Muscle of back (tissue), 11 donors: Measurements from ENCODE around the gene SUSD3. TPM values are rescaled to one million over a fixed set of nuclear protein-coding genes. Genes with fewer than 3 reads are reported as not detected.

Experiments used
- DNase-seq, 3 donors: peaks; one replicate each; pipeline versions ENCODE4 v3.0.0 to v3.0.0-alpha.2; 2013
- polyA plus RNA-seq, 10 donors: library from polyadenylated mRNA; unstranded; fragments of 120-200 nt; gene quantifications; one replicate each; pipeline ENCODE4 v1.2.1, GENCODE V29; 2013; ENCODE audit not compliant: insufficient read length in 10 of 10

The SUSD3 gene
- polyA plus RNA-seq, 10 donors = 1.3 to 4.4 (median 2.4) TPM

- no peak for DNase-seq
Observed at GRCh38 chr9:93028448-93029006, 30.0 kb upstream of the SUSD3 start.

- DNase-seq = no peak
Observed at GRCh38 chr9:93030642-93031628, 27.6 kb upstream of the SUSD3 start.

- peak in 2 of 3 donors; percentile 40 to 73 for DNase-seq
Observed at GRCh38 chr9:93031629-93032430, 26.7 kb upstream of the SUSD3 start.

- no peak for DNase-seq
Observed at GRCh38 chr9:93032545-93032944, 26.0 kb upstream of the SUSD3 start.

GRCh38 chr9:93033531-93033930 is 25.0 kb upstream of the SUSD3 start:
- DNase-seq = peak in 2 of 3 donors; percentile 22 to 78

- DNase-seq = no peak
Observed at GRCh38 chr9:93035106-93035660, 23.3 kb upstream of the SUSD3 start.

- no peak for DNase-seq
Observed at GRCh38 chr9:93035821-93036351, 22.6 kb upstream of the SUSD3 start.

- DNase-seq = no peak
Observed at GRCh38 chr9:93036887-93037475, 21.5 kb upstream of the SUSD3 start.

- DNase-seq = no peak
Observed at GRCh38 chr9:93037476-93037971, 21.0 kb upstream of the SUSD3 start.

- no peak for DNase-seq
Observed at GRCh38 chr9:93038918-93039317, 19.6 kb upstream of the SUSD3 start.

- no peak for DNase-seq
Observed at GRCh38 chr9:93039456-93039855, 19.0 kb upstream of the SUSD3 start.

- no peak for DNase-seq
Observed at GRCh38 chr9:93039976-93040375, 18.5 kb upstream of the SUSD3 start.

GRCh38 chr9:93040409-93040808 is 18.1 kb upstream of the SUSD3 start:
- no peak for DNase-seq

GRCh38 chr9:93041108-93041802 is 17.2 kb upstream of the SUSD3 start:
- no peak for DNase-seq

GRCh38 chr9:93043122-93043521 is 15.4 kb upstream of the SUSD3 start:
- DNase-seq = no peak

GRCh38 chr9:93045521-93045920 is 13.0 kb upstream of the SUSD3 start:
- DNase-seq = no peak

- no peak for DNase-seq
Observed at GRCh38 chr9:93048566-93049448, 9.7 kb upstream of the SUSD3 start.

GRCh38 chr9:93049491-93049890 is 9.0 kb upstream of the SUSD3 start:
- no peak for DNase-seq

- DNase-seq = no peak
Observed at GRCh38 chr9:93050231-93050630, 8.3 kb upstream of the SUSD3 start.
